ENCODE results near the gene TYK2.
"Not testable (repeated sequence)": the region's sequence is repeated elsewhere in the genome, so short reads cannot be mapped to it uniquely, and the experiment has no call there.

Gene TYK2

GRCh38 chr19:10407096-10407495 lies 26.7 kb upstream of the TYK2 start:
- DNase-seq = no peak

- DNase-seq = no peak
Measured at GRCh38 chr19:10406191-10406590, 25.8 kb upstream of the TYK2 start.

DNA sequence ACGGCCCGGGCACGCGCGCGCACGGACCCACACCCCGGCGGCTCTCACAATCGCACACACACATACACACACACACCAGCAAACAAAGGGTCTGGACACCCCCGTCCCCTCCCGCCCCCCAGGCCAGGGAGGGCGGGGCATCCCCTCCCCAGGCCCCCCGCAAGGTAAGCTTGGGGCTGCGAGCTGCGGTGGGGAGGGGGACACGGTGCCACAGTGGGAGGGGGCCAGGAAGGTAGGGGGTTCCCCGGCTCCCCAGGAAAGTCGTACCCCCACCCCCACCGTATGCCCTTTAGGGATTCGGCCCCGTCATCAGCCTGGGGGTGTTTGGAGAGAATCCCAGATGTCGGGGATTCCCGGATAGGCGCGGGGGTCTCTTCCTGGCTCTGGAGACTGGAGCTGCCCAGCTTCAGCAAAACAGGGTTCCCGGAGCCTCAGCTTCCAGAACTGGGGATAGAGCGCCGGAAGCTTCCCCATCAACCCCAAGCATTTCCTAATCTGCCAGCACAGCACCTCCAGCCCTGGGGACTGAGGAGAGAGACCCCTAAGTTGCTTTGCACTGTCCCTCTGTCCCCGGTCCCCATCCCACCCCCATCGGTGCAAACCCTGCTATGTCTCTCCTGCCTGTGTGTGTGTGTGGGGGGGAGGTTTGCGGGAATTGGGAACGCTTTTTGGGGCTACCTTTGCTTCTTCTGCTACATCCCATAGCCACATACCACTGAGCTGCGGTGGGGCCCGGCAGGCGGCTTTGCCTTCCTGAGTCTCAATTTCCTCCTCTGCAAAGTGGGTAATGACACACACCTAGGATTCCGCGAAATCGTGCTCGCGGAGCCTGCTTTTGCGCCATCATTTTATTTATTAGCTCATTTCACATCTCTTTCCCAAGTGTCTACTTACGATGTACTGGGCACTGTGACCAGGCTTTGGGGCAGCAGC lies 24.8 kb upstream of the TYK2 start:
- DNase-seq = peak; percentile 43 to 64

DNA sequence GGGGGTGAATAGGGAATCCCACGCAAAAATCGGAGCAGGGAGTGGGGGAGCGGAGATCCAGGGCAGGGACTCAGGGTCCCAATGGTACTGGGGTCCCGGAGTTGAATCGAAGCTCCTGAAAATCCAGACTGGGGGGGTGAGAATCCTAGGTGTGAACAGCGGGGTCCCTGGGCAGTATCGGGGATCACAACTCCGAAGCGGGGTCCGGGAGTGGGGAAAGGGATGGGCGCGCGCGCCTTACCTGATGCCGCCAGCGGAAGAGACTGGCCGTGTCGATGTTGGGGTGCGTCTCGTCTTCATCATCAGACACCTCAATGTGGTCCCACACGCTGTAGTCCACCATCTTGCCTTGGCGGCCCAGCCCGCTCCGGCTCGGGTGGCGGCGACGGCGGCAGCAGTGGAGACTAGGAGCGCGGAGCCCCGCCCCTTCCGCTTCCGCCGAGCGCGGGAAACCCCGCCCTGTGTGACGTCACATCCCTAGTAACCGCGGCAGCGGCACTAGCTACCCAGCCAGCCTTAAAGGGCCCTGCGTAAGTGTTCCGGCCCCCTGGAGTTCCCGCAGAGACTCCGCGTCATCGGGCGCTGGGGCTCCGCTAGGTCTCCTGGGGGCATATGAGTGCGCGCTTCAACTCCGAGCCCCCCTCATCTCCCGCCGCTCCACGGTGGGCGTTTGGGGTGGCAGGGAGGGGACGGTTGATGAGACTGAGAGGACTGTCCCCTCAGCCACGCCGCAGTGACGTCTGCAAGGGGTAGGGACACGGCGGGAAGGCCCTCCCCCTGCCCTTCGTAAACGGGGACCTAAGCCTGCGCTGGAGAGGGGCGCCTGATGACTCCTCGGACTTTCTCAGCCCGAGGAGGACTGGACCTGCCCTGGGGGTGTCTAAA lies 23.0 kb upstream of the TYK2 start, which contains the start of gene CDC37:
TSS of gene CDC37 (minus strand) at position 406 of the 885 bp plus-strand sequence. CDS start at position 343, 63 bp downstream.
- peak; percentile 96 to 98 for DNase-seq

GRCh38 chr19:10402441-10403038 lies 22.2 kb upstream of the TYK2 start:
- no peak for DNase-seq

GRCh38 chr19:10399878-10400277 lies 19.5 kb upstream of the TYK2 start:
- DNase-seq = no peak

- not testable (repeated sequence) for DNase-seq
Measured at GRCh38 chr19:10399340-10399739, 19.0 kb upstream of the TYK2 start.

DNA sequence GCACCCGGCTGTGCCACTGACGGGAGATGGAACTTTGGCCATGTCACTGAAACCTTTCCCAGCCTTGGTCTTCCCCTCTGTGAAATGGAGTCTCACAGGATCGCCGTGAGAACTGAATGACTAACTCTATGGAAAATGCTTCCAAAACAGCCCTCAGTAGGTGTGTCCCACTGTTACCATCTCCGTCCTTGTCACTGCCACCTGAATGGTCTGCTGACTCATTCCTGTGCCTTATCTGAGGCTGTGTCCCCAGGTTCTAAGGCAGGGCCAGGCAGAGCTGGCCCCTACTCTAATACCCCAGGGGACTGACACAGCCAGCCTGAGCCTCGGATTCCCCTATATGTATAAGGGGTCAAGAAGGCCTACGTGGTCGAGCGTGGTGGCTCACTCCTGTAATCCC lies 18.4 kb upstream of the TYK2 start:
- DNase-seq = no peak

GRCh38 chr19:10395917-10396316 lies 15.5 kb upstream of the TYK2 start:
- no peak for DNase-seq

DNA sequence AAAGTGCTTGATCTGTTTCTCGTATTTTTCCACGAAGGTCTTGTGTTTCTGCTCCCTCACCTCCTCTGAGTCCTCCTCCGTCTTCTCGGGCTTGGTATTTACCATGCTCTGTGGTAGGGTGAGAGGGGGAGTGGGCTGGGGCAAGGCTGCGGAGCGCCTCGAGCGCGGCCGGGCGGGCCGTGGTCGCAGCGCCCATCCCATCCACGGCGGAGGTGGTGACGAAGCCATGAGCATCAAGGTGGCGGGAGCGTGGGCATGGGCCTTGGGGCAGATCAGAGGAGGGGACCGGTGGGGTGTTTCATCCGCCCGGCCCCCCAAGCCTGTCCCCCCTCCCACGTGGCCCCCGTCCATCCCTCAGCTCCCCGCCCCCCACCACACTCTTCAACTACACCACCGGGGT lies 15.1 kb upstream of the TYK2 start:
- DNase-seq = no peak

DNA sequence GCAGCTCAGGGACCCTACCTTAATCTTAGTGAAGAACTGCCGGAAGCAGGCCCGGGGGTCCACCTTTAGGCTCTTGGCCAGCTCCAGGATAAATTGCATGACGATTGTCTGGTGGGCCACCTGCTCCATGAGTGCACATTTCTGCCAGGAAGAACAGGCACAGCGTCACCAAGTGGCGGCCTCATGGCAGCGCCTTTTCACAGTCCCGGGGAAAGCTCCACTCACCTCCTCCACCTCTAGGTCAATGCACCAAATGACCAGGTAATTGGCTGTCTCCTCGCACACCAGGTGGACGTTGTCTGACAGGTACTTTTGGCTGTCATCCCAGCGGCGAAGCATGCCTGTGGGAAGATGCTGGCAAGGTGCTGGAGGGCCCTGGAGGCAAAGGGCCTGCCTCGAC lies 14.6 kb upstream of the TYK2 start:
- no peak for DNase-seq

DNA sequence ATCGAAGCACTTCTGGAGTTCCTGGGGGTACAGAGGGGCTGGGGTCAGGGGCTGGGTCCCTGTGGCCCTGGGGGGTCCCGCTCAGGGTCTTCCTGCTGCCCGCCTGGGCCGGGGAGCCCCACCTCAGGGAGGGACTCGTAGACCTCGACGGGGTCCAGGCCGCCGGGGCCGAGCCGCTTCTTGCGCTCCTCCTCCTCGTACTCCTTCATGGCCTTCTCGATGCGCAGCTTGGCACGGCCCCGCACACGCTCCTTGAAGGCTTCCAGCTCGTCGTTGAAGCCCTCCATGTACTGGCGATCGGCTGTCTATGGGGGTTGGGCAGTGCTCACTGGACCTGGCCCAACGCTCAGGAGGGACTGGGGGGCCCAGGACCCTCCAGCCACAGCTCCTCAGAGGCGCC lies 12.8 kb upstream of the TYK2 start:
- no peak for DNase-seq

DNA sequence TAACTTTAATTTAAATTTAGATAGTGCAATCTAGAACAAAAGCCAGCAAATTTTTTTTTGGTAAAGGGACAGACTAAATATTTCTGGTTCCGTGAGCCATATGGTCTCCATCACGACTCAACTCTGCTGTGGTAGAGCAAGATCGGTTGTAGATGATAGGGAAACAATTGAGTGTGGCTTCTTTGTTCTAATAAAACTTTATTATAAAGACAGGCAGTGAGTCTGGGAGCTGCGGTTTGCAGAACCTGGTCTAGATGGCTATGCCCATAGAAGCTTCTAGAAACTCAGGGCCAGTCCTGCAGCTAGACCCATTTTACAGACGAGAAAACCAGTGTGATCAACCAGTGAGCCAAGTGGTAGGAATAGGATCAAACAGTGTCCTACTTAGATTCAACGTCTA lies 11.7 kb upstream of the TYK2 start:
- DNase-seq = no peak

- DNase-seq = peak; percentile 58 to 62
Measured at GRCh38 chr19:10390652-10391286, 10.4 kb upstream of the TYK2 start.

DNA sequence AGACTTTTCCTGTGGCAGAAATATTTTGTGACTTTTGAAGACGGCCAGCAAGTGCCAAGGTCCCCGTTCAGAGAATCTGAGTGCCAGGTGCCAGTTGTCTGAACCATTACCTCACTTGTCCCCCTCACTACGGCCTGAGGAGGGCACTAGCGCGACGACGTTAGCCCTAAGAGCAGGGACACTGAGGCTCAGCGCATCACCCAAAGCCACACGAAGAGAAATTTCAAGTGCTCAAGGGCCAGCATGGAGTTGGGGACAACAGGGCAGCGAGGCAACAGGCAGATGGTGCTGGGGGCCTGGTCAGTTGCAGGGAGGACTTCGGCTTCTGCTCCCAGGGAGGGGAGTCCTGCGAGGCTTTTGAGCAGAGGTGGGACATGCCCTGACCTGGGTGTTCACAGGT lies 9.5 kb upstream of the TYK2 start:
- no peak for DNase-seq

DNA sequence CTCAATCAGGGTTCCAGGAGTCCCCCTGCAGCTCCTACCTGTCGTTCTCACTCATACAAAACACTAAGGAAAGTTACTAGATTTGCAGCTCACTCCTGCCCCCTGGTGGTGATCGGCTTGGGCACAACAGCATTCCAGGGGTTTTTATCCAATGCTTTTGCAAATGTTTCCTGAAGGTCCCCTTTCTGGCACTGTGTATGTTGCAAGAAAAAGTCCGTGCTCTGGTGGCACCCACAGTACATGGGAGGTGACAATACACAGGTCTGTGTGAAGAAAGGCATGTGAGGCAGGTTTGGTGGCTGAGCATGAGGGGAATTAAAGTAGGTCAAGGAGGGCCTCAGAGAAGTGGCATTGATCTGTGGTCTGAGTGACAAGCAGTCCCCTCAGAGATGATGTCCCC lies 8.6 kb upstream of the TYK2 start:
- DNase-seq = peak; percentile 68 to 84

DNA sequence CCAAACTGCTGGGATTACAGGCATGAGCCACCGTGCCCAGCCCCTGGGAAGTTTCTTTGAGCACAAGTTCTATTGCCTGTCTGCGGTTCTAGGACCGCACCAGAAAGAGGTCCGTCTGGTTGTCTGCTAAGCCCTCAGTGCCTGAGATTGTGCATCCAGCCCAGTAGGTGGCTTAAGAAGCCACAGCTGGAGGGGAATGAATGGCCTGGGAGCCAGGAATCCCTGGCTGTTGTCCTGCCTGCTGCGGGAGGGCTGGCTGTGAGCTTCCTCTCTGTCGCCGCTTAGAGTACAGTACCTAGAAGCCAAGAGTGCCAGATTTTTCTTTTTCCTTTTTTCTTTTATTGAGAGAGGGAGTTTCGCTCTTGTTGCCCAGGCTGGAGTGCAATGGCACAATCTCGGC lies 4.2 kb upstream of the TYK2 start:
- DNase-seq = no peak

- DNase-seq = not testable (repeated sequence)
Measured at GRCh38 chr19:10383223-10383499, 2.8 kb upstream of the TYK2 start.

- no peak for DNase-seq
Measured at GRCh38 chr19:10379880-10380312, 476 bp downstream of the TYK2 start.

DNA sequence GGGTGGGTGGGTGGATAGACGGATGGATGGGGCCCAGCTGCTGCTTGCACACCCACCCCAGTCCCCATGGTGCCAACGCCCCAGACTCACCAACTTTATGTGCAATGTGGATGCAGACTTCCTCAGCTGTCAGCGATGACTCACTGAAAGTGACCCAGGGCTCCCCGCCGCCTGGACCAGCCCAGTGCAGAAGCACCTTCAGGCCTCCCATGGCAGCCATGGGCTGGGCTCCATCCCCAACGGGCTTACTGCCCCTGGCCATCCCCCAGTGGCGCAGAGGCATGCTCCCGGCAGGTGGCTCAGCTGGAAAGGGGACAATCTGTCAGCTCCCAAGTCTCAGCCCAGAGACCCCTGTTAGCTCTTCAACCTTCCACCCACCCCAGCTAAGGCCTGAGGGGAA lies 2.2 kb downstream of the TYK2 start:
- no peak for DNase-seq

DNA sequence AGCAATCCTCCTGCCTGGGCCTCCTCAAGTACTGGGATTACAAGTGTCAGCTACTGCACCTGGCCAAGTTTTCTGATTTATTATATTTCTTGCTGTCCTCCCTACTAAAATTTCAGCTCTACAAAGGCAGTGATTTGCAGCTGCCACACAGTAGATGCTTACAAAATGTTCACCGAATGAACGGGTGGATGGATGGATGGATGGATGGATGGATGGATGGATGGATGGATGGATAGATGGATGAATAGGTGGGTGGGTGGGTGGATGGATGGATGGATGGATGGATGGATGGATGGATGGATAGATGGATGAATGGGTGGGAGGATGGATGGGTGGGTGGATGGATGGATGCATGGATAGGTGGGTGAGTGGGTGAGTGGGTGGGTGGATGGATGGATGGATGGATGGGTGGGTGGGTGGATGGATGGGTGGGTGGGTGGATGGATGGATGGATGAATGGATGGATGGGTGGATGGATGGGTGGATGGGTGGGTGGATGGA lies 3.2 kb downstream of the TYK2 start:
- not testable (repeated sequence) for DNase-seq

GRCh38 chr19:10374931-10375330 lies 5.4 kb downstream of the TYK2 start:
- DNase-seq = no peak

GRCh38 chr19:10372690-10373089 lies 7.7 kb downstream of the TYK2 start:
- no peak for DNase-seq

Measured in stimulated activated CD4-positive, alpha-beta T cell treated with anti-CD3 and anti-CD28 coated beads, Interleukin-4, amount 100 ng/mL, for 4 hours (primary cell).